ENCODE data around the gene IPO11.
"Not testable (repeated sequence)": the region's sequence is repeated elsewhere in the genome, so short reads cannot be mapped to it uniquely, and the experiment has no call there.

IPO11 gene

DNA sequence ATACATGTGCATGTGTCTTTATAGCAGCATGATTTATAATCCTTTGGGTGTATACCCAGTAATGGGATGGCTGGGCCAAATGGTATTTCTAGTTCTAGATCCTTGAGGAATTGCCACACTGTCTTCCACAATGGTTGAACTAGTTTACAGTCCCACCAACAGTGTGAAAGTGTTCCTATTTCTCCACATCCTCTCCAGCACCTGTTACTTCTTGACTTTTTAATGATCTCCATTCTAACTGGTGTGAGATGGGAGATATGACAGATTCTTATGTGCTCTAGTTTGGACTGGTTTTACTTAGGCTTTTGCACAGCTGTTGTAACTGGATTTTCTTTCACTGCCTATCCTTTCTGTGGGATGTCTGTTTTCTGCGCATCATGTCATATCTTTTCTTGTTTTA, 108.2 kb downstream of the IPO11 start:
- not testable (repeated sequence) for DNase-seq

DNA sequence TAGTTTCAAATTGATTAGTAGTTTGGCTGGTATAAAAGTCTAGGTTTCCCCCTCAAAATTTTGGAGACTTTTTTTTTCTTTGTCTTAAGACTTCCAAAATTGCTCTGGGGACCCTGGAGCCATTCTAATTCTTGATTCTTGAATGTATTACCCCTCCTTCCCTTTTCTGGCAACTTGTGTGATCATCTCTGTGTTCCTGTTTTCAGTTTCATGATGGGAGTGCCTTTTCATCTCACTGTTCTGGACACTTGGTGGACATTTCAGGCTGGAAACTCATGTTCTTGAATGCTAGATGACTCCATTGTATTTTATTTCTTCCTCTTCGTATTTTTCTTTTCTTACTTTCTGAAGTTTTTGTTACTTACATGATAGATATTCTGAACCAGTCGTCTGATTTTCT, 108.8 kb downstream of the IPO11 start:
- no peak for DNase-seq

DNA sequence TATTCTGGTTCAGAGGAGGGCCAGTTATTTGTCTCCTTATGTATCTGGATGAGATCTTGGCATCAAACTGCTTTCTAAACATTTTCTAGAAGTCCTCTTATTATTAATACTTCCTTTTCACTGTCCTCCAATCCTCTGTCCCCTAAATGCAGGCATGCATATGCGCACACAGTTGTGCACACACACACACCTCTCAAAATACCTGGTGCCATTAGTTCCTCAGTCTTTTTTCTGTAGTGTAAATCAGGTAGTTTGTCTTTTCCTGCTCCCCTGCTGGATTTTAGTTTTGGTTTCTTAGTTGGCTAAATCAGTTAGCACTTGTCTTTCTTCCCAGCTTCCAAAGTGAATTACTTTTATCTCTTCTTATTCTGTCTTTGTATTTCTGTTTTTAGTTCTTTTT, 110.2 kb downstream of the IPO11 start:
- DNase-seq = no peak

DNA sequence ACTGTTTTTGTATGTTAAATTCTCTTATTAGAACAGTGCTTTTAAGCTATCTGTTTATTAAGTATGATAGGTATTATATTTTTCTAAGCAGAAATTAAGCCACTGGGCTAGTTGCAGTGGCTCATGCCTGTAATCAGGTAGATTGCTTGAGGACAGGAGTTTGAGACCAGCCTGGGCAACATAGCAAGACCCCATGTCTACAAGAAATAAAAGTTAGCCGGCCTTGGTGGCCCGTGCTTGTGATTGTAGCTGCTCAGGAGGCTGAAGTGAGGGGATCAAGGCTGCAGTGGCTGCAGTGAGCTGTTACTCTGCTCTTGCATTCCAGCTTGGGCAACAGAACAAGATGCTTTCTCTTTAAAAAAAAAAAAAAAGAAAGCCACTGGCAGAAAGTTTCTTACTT, 121.0 kb downstream of the IPO11 start:
- no peak for DNase-seq

DNA sequence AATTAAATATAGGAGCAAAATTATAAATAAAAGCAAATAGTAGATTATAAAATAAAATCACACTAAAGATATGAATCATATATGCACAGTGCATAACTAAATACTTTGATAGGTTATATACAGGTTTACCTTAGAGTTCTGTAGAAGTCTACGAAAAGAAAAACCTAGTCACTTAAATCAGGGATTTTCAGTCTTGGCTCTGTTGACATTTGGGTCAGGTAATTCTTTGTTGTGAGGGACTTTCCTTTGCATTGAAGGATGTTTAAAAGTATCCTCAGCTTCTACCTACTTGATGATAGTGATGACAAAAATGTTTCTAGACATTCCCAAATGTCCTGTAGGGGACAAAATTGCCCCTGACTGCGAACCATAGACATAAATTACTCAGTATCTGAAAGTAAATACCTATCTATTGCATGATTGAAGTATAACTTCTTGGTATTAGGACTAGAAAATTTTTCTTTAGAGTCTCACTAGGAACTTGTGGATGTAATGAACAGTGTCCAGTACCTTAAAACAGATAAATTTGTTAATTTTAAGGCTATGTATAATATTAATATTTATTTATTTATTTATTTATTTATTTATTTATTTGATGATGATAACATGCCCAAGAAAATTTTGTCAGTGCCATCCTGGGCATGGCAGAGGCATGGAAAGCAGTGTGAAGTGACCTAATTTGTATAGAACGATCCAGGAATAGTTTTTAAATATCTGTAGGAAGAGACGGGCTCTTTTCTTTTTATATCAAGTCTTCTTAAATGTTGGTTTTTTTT, 122.1 kb downstream of the IPO11 start:
- no peak for DNase-seq

DNA sequence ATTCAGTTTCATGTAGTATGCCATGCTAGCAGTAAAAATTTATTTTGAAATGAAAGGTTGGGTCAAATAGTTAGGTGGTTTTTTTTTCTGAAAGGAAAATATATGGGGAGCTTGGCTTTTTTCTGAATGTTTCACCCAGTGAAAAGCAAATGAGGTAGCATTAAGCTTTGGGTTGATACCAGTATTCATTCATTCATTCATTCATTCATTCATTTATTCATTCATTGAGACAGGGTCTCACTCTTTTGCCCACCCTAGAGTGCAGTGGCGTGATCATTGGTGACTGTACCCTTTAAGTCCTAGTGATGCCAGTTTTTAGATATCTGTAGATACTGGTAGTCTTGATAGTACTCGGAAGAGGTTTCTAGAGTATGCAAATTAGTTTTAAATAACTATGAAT, 123.7 kb downstream of the IPO11 start:
- no peak for DNase-seq

DNA sequence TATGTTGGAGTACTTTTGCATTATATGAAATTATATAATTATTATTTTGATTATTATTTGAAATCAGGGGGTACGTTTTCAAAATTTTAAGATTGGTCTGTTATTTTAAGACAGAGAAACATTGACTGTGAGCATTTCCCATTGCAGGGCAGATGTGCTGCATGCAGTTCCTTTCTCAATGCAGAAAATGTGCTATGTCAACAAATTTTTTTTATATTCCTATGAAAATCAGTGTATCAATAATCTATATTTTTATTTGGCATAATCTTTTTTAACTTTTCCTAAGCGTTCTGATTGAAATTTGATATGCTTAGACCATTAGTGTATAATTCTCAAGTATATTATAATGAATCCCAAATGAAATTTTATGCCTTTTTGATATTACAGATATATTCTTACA, 124.2 kb downstream of the IPO11 start:
- DNase-seq = no peak

DNA sequence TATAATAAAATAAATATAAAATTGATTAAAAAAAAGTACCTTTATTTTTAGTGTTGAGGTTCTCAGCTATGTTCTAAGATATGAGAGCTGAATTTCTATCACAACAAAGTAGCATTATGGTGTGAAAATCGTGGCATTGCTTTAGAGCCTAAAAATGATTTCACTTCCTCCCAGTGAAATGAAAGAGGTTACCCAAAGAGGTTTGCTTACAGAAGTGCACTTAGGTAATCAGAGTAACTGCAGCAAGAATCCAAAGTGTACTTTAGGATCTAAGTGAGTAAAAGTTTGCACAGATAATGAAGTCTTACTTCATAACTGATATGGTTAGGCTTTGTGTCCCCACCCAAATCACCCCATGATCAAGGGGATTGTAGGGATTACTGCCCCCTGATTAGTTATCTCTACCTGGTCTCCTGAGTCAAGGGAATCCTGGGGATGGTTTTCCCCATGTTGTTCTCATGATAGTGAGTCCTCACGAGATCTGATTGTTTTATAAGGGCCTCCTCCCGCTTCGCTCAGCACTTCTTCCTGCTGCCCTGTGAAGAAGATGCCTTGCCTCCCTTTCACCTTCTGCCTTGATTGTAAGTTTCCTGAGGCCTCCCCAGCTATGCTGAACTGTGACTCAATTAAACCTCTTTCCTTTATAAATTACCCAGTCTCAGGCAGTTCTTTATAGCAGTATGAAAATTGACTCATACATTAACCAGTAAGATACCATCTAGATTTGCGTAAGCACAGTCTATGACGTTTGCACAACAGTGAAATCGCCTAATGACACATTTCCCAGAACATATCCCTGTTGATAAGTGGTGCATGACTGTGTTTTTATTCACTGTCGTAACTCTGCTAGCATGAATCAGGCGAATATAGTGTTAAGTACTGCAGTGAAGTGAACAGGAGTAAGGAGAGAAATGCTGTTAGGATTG, 125.7 kb downstream of the IPO11 start:
- DNase-seq = no peak

DNA sequence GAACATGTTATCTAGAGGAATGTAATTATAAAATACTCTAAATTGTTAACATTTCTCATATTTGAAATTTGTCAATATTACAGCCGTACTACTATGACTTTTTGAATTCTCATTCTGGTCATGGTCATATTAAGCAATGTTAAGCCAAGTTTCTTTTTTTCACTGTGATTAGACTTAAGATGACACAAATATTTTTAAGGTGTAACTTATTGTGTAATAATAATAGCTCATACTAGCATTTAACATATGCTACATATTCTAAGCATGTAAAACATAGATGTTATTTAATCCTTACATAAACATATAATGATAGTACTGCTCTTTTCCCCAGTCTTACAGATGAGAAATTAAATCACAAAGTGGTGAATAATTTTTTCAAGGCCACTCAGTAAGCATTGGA, 130.2 kb downstream of the IPO11 start:
- DNase-seq = no peak

DNA sequence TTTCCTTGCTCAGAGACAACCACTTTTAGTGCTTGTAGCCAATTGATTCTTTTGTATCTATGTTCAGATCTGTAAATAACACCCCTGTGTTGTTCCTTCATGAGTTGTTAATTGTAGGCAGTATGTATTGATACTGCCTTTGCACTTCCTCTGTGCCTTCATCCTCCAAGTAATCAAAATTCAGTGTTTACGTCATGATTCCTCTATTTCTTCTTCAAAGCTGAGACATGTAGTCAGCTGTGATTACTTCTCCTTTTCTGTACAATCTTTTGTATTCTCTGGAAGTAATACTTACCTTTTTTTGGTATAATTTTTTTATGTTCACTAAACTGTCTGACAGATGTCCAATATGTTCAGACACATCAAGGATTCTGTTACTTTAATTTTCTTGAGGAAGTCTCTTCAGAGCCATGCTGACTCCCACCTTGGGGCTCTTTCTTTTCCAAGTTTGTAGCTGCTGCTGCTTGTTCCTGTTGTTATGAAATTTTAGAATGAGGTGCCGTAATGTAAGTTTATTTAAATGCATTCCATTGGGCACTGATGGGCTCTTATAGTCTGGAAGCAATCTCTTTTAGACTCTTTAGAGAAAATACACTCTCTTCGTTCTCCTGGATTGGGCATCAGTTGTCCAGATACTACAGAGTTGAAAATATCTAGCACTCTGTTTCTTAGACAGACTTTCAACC, 135.5 kb downstream of the IPO11 start:
- DNase-seq = no peak

DNA sequence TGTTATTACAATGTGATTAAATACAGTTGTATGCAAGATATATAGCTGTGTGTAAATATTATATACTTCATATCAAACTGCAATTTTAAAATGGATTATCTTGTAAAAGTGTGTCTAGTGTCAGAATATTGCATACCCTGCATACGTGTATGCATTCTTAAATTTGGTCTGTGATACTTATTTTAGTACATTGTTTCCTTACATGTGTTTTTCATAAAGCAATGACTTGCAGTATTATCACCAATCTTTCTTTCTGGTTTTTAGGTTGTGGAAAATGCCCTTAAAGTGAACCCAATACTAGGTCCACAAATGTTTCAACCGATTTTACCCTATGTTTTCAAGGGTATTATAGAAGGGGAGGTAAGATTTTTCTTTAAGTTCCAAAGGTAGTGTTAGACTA, 137.5 kb downstream of the IPO11 start:
- no peak for DNase-seq

DNA sequence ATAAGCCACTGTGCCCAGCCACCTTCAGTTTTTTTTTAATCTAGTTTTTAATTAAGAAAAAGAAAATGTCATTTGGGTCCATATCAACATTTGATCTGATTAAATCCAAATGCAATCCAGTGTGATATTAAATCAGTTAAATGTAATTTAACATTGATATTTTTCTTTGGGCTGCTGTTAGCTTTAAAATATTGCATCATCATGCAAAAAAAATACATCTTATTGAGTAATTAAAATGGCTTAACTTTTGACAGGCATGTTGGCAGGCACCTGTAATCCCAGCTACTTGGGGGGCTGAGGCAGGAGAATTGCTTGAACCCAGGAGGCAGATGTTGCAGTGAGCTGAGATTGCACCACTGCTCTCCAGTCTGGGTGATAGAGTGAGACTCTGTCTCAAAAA, 143.4 kb downstream of the IPO11 start:
- DNase-seq = no peak

DNA sequence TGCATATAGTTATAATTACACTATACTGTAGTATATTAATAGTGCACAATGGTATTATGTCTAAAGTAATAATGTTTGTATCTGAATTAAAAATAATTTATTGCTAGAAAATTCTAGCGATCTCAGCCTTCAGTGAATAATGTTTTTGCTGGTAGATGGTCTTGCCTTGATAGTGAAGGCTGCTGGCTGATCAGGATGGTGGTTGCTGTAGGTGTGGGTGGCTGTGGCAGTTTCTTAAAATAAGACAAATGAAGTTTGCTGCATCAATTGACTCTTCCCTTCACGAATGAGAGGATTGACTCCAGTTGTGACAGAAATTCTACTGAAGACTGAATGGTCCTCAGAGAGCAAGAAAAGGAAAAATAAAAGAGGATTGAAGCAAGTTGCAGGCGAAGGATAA, 146.4 kb downstream of the IPO11 start:
- no peak for DNase-seq

DNA sequence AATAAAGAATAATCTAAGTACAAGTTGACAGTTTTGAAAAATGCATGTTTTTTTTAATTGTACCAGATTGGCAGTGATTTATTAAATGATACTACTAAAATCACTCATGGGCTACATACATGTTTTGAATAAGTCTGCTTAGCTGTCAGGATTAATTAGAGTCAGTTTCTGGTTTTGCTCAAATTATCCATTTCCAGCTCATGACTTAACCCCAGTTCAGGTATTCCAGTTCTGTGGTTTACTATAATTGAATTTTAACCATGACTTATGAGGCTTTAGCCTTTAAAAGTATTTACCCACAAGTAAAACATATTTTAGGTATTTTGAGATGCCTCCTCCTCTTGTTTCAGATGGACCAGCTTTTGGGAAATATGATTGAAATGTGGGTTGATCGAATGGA, 148.2 kb downstream of the IPO11 start:
- no peak for DNase-seq

DNA sequence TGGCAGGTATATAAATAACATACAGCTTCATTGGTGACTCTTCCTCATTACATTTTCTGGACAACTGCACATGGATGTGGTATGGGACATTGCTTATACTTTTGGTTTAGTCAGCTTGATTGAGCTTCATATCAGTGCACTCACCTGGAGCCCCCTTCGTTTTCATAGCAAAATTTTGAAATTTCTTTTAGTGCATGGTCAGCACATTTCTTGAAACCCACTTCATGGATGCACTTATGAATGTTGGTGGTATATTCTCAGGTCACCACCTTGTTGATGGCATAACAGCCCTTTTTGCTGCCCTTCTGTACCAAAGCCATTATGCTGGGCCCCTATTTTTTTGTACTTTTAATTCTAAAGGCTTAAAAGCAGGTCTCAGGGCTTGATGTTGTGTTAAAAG, 149.3 kb downstream of the IPO11 start:
- no peak for DNase-seq

DNA sequence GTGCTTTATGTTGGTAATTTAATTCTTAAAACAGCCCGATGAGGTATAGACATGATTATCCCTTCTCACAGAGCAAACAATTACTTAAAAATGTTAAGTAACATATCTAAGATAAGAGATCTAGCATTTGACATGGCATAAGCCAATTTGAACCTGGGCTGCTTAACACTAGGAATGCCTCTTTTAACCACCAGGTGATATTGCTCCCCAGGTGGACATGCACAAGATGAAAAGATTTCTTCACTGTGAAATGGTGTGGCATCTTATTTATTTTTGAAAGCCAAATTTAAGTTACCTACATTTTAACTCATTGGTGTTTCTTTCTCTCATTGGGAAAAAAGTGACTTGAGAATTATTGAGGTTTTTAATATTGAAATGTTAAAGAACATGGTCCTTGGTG, 150.3 kb downstream of the IPO11 start:
- DNase-seq = no peak

DNA sequence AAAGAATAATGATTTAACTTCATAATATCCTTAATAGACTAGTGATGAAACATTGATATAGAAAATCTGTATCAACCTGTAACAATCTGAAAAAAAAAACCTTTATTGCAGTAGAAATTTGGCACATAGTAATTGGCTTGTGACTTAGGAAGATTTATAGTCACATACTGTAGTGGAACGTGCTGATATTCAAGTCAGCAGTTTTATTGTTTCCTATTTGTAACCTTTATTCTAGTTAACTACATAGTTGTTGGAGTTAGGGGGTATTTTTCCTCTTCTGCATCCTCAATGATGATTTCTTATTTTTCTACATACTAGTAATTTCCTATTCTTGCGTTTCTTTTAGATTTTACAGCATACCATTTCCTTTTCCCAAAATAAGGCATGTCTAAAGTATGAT, 151.5 kb downstream of the IPO11 start:
- no peak for DNase-seq

DNA sequence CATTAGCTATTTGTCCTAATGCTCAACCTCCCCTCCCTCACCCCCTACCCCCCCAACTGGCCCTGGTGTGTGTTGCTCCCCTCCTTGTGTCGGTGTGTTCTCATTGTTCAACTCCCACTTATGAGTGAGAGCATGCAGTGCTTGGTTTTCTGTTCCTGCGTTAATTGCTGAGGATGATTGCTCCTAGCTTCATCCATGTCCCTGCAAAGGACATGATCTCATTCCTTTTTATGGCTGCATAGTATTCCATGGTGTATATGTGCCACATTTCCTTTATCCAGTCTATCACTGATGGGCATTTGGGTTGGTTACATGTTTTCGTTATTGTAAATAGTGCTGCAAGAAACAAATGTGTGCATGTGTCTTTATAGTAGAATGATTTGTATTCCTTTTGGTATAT, 153.2 kb downstream of the IPO11 start:
- not testable (repeated sequence) for DNase-seq

DNA sequence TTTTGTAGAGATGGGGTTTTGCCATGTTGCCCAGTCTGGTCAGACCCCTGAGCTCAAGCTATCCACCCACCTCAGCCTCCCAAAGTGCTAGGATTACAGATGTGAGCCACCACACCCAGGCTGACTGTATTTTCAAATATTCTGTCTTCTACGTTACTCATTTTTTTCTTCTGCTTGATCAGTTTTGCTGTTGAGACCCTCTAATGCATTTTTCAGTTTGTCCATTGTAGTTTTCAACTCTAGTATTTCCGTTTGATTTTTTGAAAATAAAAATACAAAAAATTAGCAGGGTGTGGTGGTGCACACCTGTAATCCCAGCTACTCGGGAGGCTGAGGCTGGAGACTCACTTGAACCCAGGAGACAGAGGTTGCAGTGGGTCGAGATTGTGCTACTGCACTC, 155.6 kb downstream of the IPO11 start:
- DNase-seq = no peak

DNA sequence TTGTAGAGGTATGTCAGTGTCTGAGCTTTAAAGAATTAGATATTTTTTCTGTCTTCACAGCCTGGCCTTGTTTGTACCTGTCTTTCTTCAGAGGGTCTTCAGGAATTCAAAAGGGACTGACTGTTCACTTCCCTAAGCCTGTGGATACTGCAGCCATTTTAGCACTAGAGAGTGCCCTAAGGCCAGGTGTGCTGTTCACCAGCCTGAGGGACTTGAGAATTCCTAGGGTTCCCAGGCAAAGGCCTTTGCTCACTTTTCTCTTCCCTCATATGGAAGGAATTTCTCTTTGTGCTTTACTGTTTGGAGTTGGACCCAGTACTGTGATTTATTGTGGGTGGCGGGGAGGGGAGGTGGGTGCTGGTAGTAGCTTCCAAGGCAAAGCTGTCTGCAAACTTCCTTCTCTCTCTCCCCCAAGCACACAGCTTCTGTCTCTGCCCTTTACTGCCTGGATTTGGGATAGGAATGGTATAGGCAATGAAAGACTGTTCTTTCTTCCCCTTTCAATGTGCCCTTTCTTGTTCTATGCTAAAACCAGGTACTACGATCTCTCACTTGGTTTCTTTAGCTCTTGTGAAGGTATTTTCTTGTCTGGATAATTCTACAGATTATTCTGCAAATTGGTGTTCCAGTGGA, 156.4 kb downstream of the IPO11 start:
- DNase-seq = no peak

DNA sequence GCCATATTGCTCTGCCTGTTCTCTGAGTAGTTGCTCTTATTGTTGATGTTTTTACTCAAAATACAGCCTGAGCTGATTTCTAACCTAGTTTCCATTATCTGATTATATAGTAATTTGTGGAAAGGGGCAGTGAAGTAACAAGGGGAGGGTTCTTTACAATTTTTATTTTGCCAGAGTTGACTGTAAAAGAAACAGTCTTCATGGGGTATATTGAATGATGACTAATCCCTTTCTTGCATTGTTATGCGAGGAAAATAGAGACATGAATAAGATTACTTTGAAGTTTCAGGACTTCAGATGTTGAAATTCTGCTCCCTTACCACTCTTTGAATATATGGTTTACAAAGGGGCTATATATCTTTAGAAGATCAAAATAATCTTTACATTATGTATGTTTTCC, 156.9 kb downstream of the IPO11 start:
- DNase-seq = no peak

DNA sequence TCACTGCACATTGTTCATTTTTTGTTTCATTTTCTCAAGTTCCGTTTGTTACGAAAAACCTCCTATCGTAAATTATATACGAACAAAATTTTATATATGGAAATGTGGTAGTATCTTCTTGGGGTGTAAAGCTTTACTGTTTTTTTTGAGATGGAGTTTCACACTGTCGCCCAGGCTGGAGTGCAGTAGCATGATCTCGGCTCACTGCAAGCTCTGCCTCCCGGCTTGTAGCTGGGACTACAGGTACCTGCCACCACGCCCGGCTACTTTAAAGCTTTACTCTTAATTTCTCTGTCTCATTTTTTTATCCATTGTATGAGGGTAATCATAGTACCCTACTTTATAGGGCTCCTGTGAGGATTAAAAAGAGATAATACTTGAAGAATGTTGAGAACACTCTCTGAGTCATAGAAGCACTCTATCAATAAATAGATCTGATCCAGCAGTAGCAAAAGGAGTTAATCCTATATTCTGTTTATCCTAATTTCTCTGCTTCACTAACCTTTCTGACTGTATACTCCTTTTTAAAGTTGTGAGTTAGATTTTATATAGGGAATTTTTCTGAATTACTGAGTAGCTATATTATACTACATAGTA, 160.5 kb downstream of the IPO11 start:
- DNase-seq = no peak

DNA sequence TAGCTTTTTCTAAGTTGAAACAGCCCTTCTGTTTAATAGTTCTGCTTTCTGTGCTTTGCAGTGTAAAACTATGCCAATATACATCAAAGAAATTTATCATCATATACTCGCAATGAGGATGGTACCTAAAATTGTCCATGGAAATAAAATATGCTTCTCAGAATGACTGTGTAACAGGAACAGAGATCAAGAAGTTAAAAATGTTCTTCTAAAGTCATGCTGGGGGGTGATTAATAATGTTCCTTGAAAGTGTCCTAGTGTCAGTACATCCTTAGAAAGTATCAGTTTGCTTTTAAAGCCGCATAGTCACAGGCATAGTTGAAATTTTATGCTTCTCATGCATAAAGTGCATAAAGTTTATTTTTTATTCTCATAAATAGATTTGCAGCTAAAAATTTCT, 162.0 kb downstream of the IPO11 start:
- DNase-seq = no peak

Measured in NCI-H748 treated with DMSO at 0.1 percent for 48 hours (cell line).